Measurements from ENCODE around the gene RGMA. TPM values are rescaled to one million over a fixed set of nuclear protein-coding genes. Genes with fewer than 3 reads are reported as not detected.
A peak's percentile ranks its signal among the peaks of the same experiment; 100 is the strongest.
"Not testable (repeated sequence)": the region's sequence is repeated elsewhere in the genome, so short reads cannot be mapped to it uniquely, and the experiment has no call there.

Gene RGMA
- total and polyA plus RNA-seq, 2 donors from 2014 or later: 4.4 to 4.7 TPM

DNA sequence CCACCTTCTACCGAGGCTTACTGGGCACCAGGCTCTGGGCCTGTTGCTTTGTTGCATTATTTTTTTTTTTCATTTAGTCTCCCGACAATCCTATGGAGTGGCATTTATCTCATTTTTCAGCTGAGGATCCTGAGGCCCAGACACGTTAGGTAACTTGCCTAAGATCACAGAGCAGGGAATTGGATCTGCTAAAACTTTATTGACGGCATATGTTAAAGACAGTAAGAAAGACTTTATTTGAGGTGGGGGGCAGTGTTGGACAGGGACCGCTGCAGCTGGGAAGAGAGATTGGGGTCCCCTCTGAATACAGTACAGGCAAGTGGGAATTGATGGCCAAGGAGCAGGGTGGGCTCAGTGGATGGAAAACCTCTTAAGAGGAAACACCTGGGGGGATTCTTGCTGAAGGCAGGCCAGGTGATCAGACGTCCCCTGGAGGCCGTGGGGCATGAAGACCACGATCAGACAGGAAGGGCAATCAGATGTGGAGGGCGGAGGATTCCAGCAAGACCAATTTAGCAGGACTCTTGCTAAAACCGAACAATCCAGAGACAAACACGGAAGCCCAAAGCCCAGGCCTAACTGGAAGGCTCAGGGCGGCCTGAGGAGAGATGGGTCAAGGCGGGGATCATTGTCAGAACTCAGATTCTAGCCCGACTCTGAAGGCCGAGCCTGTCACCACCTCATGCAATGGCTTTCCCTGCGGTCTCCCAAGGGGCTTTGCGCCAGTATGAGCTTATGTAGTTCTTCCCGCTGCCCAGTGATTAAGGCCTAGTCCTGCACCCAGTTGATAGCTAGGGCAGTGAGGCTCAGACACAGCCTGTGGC is 53.7 kb downstream of the RGMA start:
- FAIRE-seq (no peak), DNase-seq (peak in 2 of 5 donors; percentile 8 to 21)
- intact Hi-C loops (cut with DNase I): no loop called here
- H3K27ac ChIP-seq (ENCODE audit: low read depth in 2 of 2, low read length in 2 of 2): no peak overlapping the region
- TF ChIP-seq, protein P1, sequence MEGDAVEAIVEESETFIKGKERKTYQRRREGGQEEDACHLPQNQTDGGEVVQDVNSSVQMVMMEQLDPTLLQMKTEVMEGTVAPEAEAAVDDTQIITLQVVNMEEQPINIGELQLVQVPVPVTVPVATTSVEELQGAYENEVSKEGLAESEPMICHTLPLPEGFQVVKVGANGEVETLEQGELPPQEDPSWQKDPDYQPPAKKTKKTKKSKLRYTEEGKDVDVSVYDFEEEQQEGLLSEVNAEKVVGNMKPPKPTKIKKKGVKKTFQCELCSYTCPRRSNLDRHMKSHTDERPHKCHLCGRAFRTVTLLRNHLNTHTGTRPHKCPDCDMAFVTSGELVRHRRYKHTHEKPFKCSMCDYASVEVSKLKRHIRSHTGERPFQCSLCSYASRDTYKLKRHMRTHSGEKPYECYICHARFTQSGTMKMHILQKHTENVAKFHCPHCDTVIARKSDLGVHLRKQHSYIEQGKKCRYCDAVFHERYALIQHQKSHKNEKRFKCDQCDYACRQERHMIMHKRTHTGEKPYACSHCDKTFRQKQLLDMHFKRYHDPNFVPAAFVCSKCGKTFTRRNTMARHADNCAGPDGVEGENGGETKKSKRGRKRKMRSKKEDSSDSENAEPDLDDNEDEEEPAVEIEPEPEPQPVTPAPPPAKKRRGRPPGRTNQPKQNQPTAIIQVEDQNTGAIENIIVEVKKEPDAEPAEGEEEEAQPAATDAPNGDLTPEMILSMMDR (IDR thresholded peaks at IDR 0.05; ENCODE audit: borderline replicate concordance, extremely low read depth, insufficient read depth): no peak
- H3K4me1 ChIP-seq (ENCODE audit: control insufficient read depth in 2 of 3, insufficient read depth in 2 of 3, low read depth in 1 of 3, low read length in 3 of 3): peaks cover 0 to 6% (median 0%) of the 10 kb centered on the region in 3 donors
- no peaks in the 10 kb centered on the region for H3K27me3 ChIP-seq (ENCODE audit: control insufficient read depth, insufficient read depth, low read length)
- no peaks in the 10 kb centered on the region for H3K9me3 ChIP-seq (ENCODE audit: control insufficient read depth in 2 of 3, insufficient read depth in 1 of 3, low read length in 3 of 3)
- H3K36me3 ChIP-seq (ENCODE audit: control insufficient read depth in 2 of 3, insufficient read depth in 3 of 3, low read length in 3 of 3): no peaks in the 10 kb centered on the region
- no peak overlapping the region for H3K9ac ChIP-seq (ENCODE audit: low read length in 3 of 3)
- no peak overlapping the region for H3K4me3 ChIP-seq (ENCODE audit: low read length in 3 of 3)

DNA sequence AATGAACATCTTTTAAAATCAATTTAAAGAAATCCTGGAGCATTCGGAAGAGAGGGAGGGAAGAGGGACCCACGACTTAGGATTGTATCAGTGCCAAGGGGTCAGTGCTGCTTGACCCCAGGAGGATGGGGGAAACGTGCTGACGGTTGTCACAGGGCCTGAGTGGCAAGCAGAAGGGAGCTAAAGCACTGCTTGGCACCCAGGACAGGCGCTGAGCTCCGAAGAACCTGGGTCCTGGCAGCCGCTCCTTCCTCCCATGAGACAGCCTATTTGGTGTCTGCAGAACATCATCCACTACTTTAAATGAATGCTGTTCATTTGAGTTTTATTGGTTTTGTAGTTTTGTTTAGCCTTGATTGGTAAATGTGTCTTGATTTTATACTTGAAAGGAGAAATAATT is 54.5 kb downstream of the RGMA start:
- TF ChIP-seq, protein P1 (IDR thresholded peaks at IDR 0.05; ENCODE audit: borderline replicate concordance, extremely low read depth, insufficient read depth): no peak
- no peaks in the 10 kb centered on the region for H3K9me3 ChIP-seq (ENCODE audit: control insufficient read depth in 2 of 3, insufficient read depth in 1 of 3, low read length in 3 of 3)
- H3K27me3 ChIP-seq (ENCODE audit: control insufficient read depth, insufficient read depth, low read length): no peaks in the 10 kb centered on the region
- DNase-seq (peak in 2 of 5 donors; percentile 15 to 21), FAIRE-seq (no peak)
- H3K36me3 ChIP-seq (ENCODE audit: control insufficient read depth in 2 of 3, insufficient read depth in 3 of 3, low read length in 3 of 3): no peaks in the 10 kb centered on the region
- no peak overlapping the region for H3K27ac ChIP-seq (ENCODE audit: low read depth in 2 of 2, low read length in 2 of 2)
- H3K4me1 ChIP-seq (ENCODE audit: control insufficient read depth in 2 of 3, insufficient read depth in 2 of 3, low read depth in 1 of 3, low read length in 3 of 3): peaks cover 0 to 8% (median 0%) of the 10 kb centered on the region in 3 donors
- no peak overlapping the region for H3K9ac ChIP-seq (ENCODE audit: low read length in 3 of 3)
- intact Hi-C loops (cut with DNase I): loop anchor here (5.0 kb wide), 1 partner anchor 1088 kb away; no protein-coding TSS in a partner anchor
- H3K4me3 ChIP-seq (ENCODE audit: low read length in 3 of 3): no peak overlapping the region

DNA sequence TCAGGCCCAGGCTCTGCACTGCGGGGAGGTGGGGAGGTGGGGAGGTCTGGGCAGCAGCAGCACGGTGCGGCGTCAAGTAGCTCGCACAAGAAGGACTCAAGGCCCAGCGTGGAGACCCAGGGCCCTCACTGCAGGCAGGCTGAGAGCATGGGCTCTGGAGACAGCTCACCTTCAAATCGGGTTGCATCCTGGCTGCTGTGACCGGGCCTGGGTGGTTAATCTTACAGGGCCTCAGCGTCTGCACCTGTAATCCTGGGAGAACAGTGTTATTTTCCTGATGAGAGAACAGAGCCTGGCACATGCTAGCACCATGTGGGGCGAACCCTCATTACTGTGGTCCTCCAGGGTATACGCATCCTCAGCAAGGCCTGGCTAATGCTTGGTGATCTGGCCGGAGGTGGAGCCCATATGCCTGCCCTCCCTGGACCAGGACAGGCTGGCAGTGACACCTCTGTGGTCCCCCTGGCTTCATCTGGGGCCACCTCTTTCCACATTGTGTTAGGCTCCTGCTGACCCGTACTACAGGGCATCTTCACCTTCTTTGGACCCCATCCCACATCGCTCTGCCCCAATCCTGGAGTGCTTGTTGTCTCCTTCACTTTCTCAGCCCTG is 55.5 kb downstream of the RGMA start:
- intact Hi-C loops (cut with DNase I): loop anchor here (5.0 kb wide), 1 partner anchor 1089 kb away; no protein-coding TSS in a partner anchor
- Histone ChIP-seq H3K27me3 (ENCODE audit: control insufficient read depth, insufficient read depth, low read length) (no peaks in the 10 kb centered on the region), H3K27ac (ENCODE audit: low read depth in 2 of 2, low read length in 2 of 2) (no peak overlapping the region), H3K4me1 (ENCODE audit: control insufficient read depth in 2 of 3, insufficient read depth in 2 of 3, low read depth in 1 of 3, low read length in 3 of 3) (peaks cover 0 to 12% (median 0%) of the 10 kb centered on the region in 3 donors), H3K9ac (ENCODE audit: low read length in 3 of 3) (no peak overlapping the region), H3K9me3 (ENCODE audit: control insufficient read depth in 2 of 3, insufficient read depth in 1 of 3, low read length in 3 of 3) (no peaks in the 10 kb centered on the region), H3K4me3 (ENCODE audit: low read length in 3 of 3) (no peak overlapping the region), H3K36me3 (ENCODE audit: control insufficient read depth in 2 of 3, insufficient read depth in 3 of 3, low read length in 3 of 3) (no peaks in the 10 kb centered on the region)
- DNase-seq: peak in 3 of 5 donors; percentile 5 to 35 (median 25)
- TF ChIP-seq, protein P1 (IDR thresholded peaks at IDR 0.05; ENCODE audit: borderline replicate concordance, extremely low read depth, insufficient read depth): no peak
- FAIRE-seq: no peak

DNA sequence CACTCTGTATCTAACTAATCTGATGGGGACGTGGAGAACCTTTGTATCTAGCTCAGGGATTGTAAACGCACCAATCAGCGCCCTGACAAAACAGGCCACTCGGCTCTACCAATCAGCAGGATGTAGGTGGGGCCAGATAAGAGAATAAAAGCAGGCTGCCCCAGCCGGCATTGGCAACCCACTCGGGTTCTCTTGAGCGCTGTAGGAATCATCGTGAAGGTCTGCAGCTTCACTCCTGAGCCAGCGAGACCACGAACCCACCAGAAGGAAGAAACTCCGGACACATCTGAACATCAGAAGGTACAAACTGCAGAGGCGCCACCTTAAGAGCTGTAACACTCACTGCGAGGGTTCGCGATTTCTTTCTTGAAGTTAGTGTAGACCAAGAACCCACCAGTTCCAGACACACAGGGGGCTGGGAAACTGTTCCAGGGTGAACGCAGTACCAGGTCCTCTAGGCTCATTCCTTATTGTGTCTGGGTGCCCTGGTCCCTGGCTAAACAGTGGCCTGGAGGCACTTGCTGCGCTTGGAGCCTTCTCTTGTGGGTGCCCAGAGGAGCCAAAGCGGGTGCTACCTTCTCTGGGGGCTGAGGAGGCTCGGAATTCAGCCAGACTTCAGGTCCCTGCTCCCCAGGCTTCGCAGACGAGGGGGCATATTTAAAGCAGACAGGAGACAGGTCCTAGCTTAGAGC is 56.4 kb downstream of the RGMA start:
- not testable (repeated sequence) for H3K9me3 ChIP-seq (ENCODE audit: control insufficient read depth in 2 of 3, insufficient read depth in 1 of 3, low read length in 3 of 3); H3K27me3 ChIP-seq (ENCODE audit: control insufficient read depth, insufficient read depth, low read length); FAIRE-seq; H3K4me3 ChIP-seq (ENCODE audit: low read length in 3 of 3); H3K36me3 ChIP-seq (ENCODE audit: control insufficient read depth in 2 of 3, insufficient read depth in 3 of 3, low read length in 3 of 3); H3K27ac ChIP-seq (ENCODE audit: low read depth in 2 of 2, low read length in 2 of 2); H3K9ac ChIP-seq (ENCODE audit: low read length in 3 of 3)
- intact Hi-C loops (cut with DNase I): loop anchor here (5.0 kb wide), 1 partner anchor 1090 kb away; no protein-coding TSS in a partner anchor
- peaks cover 0 to 15% (median 0%) of the 10 kb centered on the region in 3 donors for H3K4me1 ChIP-seq (ENCODE audit: control insufficient read depth in 2 of 3, insufficient read depth in 2 of 3, low read depth in 1 of 3, low read length in 3 of 3)
- DNase-seq: peak in 2 of 5 donors; percentile 8 to 33

DNA sequence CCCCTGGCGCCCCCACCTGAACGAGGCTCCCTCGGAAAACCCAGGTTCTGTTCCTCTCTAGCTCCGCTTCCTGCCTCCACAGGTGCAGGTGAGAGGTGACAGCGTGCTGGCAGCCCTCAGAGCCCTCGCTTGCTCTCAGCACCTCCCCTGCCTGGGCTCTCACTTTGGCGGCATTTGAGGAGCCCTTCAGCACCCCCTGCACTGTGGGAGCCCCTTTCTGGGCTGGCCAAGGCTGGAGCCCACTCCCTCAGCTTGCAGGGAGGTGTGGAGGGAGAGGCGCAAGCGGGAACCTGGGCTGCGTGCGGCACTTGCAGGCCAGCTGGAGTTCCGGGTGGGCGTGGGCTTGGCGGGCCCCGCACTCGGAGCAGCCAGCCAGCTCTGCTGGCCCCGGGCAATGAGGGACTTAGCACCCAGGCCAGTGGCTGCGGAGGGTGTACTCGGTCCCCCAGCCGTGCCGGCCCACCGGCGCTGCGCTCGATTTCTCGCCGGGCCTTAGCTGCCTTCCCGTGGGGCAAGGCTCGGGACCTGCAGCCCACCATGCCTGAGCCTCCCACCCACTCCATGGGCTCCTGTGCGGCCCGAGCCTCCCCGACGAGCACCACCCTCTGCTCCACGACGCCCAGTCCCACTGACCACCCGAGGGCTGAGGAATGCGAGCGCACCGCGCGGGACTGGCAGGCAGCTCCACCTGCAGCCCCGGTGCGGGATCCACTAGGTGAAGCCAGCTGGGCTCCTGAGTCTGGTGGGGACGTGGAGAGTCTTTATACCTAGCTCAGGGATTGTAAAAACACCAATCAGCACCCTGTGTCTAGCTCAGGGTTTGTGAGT is 57.2 kb downstream of the RGMA start:
- H3K4me1 ChIP-seq (ENCODE audit: control insufficient read depth in 2 of 3, insufficient read depth in 2 of 3, low read depth in 1 of 3, low read length in 3 of 3): peaks cover 0 to 15% (median 0%) of the 10 kb centered on the region in 3 donors

More for the DNA sequence above, 57.2 kb downstream of the RGMA start:
- not testable (repeated sequence) for H3K4me3 ChIP-seq (ENCODE audit: low read length in 3 of 3); H3K36me3 ChIP-seq (ENCODE audit: control insufficient read depth in 2 of 3, insufficient read depth in 3 of 3, low read length in 3 of 3); FAIRE-seq; H3K9me3 ChIP-seq (ENCODE audit: control insufficient read depth in 2 of 3, insufficient read depth in 1 of 3, low read length in 3 of 3); H3K27me3 ChIP-seq (ENCODE audit: control insufficient read depth, insufficient read depth, low read length); H3K27ac ChIP-seq (ENCODE audit: low read depth in 2 of 2, low read length in 2 of 2); H3K9ac ChIP-seq (ENCODE audit: low read length in 3 of 3)
- DNase-seq: peak in 2 of 5 donors; percentile 5 to 66
- intact Hi-C loops (cut with DNase I): loop anchor here (5.0 kb wide), 1 partner anchor 1091 kb away; no protein-coding TSS in a partner anchor
